8988T (cell line): ENCODE data around the gene LMOD1.
"Not testable (repeated sequence)": the region's sequence is repeated elsewhere in the genome, so short reads cannot be mapped to it uniquely, and the experiment has no call there.

Experiments
- DNase-seq: peaks from one replicate; pipeline ENCODE4 v3.0.0; 2011

The LMOD1 gene

DNA sequence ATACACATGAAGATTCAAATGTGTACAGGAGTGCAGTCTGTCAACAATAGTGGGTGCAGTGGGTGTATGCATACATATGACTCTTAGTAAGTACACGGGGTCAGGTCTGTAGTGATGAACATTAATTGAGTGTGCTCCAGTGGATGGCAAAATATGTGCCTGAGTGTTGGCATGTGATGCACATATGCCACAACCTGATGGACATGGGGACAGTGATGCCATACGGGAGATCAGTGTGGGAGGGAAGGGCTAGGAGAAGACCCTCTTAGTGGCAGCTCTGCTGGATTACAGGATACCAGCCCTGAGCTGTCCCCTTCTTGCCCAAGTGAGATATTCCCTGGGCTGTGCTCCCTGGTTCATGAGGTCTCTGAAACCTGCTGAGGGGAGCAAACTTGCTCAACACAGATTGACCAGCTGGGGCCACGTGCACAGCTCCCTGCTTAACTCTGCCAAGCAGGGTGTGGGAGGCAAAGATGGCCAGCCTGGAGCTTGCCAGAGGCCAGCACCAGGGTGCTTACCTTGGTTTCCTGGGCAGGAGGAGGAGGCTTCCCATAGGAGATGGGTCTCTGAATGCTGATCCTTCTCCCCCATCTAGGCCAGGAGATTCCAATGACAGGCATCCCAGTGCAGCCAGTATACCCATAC is 55.4 kb downstream of the LMOD1 start:
- DNase-seq: no peak

DNA sequence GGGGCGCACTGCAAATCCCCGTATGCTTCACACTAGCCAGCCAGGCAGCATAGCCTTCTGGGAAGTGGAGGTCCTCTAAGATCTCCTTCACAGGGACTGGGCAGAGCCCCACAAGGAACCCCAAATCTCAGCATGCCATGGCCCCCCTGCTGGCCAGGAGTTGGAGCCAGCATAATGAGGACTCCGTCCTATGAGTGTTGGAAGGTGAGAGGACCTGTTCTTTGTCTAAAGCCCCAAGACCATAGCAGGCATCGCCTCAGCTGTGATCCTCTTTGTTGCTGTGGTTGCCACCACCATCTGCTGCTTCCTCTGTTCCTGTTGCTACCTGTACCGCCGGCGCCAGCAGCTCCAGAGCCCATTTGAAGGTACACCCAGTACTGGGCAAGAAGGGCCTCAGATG is 56.1 kb downstream of the LMOD1 start:
- no peak for DNase-seq

DNA sequence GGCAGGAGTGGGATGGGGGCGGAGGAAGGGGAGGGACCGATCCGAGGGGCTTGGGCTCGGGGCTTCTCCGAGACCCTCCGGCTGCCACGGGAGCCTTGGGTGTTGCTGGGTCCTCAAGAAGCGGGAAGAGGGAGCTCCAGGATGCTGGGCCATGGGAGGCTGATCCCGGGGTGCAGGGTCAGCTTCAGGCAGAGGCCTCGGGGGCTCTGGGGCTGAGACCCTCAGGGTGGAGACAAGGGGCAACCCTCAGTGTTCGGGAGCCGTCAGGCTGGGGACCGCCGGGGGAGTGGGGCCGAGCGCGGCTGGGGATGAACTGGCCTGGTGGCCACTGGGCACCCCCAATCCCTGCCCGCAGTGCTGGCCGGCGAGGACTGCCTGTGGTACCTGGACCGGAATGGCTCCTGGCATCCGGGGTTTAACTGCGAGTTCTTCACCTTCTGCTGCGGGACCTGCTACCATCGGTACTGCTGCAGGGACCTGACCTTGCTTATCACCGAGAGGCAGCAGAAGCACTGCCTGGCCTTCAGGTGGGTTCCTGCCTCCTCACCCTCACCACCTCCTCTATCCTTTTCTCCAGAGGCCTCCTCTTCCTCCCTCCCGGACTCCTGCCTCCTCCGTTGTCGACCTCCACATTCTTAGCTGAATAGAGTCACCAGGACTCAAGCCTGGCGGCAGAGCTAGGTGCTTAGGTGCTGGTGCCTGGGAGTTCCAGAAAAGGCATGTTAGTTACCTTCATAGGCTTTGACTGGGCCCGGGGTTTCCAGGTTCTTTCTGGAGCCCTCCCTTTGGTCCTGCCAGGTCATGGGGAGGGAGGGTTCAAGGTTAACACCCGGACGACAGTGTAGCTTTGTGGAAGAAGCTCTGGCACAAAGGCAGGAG is 57.0 kb downstream of the LMOD1 start:
- DNase-seq: no peak

DNA sequence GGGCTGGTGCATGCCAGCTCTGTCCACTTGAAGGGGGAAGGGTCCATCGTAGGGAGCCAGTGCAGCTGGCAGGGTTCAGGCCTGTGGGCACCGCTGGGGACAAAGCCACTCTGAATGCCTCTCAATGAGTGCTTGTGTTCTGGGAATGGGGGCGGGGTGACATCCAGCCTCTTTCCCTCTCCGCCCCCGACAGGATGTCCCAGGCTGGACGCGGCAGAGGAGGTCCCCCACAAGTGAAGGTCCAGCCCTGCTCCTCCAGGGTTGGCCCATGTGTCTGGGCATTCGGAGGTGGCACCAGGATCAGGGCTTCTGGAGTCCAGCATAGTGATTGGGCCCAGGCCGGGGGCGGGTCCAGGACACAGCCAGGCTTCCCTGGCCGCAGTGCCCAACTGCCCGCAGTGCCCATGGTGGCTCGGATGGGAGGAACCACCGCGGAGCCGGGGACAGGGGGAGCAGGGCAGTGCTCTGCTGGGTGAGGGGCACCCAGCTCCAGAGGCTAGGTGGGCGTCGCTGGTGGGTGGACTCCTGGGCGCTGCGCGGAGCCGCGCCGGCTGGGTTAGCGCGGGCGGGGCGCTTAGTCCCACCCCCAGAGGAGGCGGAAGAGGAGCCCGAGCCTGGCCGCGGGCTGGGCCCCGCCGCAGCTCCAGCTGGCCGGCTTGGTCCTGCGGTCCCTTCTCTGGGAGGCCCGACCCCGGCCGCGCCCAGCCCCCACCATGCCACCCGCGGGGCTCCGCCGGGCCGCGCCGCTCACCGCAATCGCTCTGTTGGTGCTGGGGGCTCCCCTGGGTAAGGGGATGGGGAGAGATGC is 57.9 kb downstream of the LMOD1 start, which contains the start of gene SHISA4:
SHISA4 (plus strand) TSS at position 617 of the 808 bp plus-strand sequence; CDS start at position 714, 97 bp downstream.
- peak; percentile 93 for DNase-seq

DNA sequence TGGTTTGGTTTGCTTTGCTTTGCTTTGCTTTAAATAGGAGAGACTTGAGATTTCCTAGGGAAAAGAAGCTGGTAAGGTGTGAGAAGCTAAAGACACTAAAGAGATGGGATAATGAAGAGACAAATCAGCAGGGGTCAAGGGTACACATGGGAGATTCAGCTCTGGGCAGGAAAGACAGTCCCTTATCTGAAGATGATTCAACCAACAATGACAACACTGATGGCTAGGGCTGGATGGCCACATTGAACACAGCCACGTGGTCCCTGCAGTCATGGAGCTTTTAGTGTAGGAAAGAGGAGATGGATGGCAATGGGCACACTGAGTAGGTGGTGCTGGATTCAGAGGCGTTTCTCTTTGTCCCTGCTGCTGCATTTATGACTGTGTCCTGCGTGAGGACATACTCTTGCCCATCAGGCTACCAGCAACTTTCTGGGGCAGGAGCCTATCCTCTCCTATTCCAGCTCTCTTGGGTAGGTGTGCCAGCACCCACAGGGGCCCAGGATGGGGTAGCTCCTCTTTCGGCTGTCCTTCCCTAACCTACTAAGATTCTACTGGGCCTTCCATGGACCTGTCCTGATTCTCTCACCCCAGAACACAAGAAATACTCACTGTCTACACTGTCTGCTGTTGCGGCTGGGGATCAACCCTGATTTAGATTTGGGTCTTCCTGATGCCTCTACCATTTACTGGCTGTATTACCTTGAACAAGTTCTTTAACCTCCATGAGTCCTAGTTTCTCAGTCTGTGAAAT is 59.1 kb downstream of the LMOD1 start:
- DNase-seq: no peak

DNA sequence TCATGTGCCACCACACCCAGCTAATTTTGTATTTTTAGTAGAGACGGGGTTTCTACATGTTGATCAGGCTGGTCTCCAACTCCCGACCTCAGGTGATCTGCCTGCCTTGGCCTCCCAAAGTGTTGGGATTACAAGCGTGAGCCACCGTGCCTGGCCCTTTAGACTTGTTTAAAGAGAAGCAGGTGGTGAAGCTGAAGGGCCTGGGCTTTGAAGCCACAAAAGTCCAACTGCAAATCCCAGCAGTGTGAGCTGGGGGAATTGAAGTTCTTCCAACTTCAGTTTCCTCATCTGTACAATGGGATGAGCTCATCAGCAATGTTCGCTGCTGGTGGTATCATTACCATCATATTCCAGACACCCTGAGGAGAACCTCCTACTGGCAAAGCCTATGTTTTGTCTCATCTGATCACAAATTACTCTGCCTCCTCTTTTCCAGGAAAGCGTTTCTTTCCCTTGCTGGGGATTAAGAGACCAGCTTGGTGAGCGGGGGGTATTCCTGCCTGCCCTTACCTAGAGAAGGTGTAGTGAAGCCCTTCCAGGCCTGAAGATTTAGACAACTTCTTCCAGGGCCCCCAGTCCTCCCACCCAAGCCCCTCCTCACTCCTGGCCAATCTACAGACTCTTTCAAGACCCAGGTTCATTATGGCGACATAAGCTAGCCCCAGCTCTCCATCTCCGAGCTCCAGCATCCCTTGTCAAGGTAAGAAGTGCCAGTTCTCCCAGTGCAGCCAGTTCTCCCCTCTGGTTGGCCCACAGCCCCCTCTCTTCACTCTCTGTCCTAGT is 60.1 kb downstream of the LMOD1 start:
- no peak for DNase-seq

DNA sequence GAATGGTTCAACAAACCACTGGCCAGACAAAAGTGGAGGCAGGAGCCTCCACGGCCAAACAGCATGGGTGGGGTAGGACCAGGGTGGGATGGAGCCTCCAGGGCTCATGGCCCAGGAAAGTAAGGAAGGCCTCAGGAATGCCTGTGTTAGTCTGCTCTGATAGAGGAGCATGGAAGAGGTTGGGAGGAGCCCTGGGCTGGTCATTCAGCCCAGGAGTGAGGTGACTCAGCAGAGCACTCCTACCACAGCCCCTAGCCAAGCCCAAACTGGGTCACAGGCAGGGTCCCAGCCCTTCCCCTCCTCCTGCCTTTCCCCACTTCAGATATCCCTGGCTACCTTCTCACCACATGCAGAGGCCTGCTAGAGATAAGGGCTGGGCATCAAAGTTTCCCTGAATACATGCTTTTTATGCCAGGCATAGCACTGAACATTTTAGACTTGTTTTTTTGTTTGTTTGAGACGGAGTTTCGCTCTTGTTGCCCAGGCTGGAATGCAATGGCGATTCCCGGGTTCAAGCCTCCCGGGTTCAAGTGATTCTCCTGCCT is 60.7 kb downstream of the LMOD1 start:
- no peak for DNase-seq

DNA sequence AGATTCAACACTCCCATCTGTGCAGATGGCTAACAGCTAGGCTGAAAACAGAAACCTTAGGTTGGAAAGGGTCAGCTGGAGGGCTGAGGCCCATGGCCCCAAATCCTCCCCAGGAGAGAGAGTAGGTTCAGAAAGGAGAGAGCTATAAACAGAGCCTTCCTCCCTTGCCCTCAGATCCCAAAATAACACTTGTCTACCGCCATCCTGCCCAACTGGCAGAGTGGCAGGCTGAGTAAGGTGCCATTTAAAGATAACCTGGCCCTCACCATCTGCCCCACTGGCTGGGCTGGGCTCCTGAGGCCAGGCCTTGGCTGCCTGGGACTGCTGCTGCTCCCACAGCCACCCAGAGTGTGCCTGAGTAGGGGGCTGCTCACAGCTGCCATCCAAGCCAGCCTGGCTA is 61.9 kb downstream of the LMOD1 start:
- no peak for DNase-seq

DNA sequence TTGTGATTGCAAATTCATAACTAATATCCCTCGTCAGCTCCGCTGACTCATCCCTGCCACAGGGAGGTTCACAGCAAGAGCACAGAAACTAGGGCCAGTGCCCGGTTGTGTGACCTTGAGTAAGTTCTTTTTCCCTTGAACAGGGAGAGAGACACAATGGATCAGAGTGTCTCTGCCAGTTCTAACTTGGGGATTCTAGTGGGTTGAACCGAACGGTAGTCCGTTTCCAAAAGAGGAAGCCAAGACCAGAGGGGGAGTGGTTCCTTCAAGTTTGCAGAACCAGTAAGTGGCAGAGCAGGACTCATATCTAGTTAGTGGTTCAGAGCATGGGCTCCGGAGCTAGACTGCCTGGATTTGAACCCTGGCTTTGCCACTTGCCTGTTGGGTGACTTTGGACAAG is 62.6 kb downstream of the LMOD1 start:
- DNase-seq: no peak

DNA sequence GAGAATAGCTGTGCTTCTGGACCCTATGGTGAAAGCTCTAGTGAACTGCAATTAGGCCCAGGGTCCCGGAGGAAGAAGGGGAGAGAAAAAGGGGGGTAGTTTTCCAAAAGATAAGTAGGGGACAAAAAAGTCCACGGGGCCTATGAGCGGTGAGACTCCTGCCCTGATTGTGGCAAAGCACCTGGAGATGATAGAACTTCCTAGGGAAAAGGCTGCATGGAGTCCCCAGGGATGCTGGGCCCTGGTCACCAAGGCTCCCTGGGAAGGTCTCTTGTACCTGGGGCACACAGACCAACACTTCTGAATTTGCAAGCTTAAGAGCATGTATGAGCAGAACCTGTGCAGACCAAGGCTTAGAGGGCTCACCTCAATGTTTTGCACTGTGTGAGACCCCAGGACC is 63.1 kb downstream of the LMOD1 start:
- DNase-seq: no peak

DNA sequence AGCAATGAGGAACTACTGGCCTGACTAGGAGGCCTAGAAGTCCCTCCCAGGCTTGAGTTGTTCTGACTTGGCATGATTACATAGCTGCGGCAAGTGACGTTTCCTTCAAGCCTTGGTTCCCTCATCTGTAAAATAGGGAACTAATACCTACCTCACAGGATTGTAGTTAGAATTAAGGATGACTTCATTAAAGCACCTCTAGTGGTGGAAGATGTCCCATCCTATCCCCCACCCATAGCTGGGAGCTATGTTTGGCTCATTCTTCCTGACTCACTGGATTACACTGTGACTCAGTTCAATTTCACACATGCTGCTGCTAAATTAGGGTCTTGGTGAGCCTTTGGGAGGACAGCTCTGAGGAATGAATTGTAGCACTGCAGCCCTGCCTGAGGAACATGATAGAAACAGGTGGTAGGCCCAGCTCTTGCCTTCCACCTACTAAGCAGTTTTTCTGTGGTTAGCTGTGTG is 63.6 kb downstream of the LMOD1 start:
- no peak for DNase-seq

DNA sequence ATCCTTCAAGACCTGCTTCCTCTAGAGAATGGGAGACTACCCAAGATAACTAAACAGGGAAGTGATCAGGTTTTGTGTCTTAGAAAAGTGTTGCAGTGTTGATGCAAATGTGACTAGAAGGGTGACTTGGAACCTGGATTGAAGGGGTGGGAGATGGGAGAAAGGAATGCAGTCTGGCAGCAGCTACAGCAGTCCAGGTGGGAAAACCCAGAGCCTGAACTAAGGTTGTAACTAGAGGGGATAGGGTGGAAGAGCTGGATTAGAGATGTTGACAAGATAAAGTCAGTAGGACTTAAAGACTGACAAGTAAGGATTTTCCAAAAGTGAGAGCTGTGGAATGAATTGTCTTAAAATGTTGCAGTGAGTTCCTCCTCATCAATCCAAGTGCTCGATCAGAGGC is 64.7 kb downstream of the LMOD1 start:
- no peak for DNase-seq

DNA sequence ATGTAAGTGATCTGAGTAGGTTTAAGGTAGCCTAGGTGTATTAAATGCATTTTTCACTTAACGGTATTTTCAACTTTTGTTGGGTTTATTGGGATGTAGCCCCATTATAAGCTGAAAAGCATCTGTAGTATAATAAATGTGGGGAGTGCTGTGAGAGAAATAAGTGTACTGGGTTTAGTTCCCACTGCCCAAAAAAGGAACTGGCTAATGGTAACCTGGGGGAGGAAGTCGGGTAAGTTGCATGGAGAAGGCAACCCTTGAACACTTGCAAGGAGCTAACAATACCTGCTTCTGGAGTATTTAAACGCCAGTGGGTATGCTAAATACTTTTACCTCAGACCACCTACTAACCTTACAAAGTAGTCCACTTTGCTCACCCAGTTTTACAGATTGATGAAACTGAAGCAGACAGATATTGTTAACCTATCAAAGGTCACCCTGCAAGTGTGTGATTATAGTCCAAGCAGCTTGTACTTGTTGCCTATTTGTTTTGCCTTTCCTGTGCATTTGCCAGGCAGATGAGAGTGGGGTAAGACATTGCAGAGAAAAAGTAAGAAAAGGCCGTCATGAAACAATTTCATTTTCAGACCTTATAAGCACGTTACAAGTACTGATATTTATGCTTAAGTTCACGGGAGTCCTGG is 65.3 kb downstream of the LMOD1 start:
- no peak for DNase-seq

DNA sequence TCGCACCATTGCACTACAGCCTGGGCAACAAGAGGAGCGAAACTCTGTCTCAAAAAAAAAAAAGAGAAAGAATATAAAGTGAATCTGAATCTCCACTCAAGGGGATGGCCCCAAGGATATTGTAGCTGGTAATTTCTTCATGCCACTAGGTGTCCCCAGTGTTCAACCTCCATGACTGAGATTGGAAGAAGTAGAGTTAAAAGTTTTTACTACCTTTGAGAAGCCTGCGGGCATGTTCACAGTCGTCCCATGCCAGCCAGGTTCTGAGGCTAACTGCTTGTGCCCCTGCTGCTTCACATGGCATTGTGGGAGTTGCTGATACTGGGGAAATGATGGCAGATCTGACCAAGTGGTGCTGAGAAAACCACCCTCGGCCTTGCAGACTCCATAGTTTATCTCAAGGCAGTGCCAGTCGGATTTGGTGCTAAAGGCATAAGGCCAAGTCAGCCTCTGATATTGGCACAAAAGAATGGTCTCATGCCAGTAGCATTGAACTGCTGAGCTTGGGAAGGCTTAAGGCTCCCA is 68.4 kb downstream of the LMOD1 start:
- no peak for DNase-seq

DNA sequence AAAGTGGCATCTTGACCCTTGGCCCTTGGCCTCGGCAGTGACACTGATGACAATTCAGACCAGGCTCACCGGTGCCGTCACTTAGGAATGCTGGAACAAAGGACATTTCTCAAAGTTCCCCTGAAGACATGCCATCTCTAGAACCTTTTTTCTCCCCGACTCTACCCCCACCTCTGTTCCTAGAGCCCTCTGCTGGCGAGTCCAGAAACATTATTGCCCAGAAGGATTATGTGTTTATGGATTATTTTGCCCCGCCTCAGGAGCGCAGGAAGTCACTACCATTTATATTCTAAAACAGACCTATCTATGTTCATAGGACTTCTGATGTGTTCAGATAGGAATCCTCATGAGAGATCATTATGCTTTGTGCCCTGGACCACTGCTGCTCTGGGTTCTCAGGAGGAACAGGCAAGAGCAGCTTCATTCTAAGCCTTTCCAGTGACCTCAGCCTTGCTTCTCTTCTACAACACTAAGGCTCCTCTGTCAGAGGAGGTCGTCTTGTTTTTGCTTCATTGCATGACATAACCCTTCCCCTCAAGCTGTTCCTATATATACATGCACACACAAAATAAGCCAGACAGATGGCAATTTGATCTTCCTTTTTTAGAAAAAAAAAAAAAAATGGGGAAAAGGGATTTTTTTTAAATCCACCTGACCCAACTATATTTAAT is 70.1 kb downstream of the LMOD1 start:
- DNase-seq: no peak

DNA sequence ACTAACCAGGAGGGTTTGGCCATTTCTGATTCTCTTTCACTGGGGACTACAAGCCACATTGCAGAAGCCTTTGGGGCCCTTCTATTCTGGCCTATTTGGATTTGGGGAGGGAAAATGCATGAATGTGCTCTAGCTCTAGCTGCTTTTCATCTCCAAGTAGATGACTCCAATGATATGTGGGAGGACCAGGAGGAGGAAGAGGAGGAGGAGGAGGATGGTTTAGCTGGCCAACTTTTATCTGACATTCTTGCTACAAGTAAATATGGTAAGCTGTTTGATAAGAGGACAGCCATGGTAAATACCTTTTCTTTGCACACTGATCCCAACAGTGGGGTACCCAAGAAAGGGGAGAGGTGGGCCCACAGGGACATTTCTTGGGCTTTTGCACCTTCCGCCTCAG is 71.7 kb downstream of the LMOD1 start:
- no peak for DNase-seq

DNA sequence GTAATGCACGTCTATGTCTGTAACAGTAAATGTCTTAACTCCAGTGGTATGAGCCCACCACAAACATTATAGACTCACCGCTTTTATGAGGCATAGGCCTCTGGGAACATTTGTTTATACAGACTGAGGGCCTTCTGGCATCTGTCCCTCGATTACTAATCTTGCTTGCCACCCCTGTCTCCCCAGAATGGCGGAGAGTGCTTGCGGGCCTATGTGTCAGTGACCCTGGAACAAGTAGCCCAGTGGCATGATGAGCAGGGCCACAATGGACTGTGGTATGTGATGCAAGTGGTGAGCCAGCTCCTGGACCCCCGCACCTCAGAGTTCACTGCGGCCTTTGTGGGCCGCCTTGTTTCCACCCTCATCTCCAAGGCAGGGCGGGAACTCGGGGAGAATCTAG is 76.0 kb downstream of the LMOD1 start:
- no peak for DNase-seq

DNA sequence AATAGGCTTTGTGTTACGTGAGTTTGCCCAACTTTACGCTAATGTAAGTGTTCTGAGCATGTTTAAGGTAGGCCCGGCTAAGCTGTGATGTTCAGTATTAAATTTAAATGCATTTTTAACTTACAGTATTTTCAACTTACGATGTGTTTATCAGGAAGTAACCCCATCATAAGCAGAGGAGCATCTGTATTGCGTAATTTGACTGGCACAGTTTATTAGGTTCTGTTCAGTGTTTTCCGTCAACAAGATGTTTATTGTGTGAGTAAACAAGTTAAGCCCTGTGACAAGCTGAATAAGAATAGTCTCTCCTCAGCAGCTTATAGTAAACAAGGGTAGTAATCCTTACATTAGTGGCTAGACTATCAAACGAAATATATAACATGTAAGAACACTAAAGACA is 84.9 kb downstream of the LMOD1 start:
- no peak for DNase-seq

DNA sequence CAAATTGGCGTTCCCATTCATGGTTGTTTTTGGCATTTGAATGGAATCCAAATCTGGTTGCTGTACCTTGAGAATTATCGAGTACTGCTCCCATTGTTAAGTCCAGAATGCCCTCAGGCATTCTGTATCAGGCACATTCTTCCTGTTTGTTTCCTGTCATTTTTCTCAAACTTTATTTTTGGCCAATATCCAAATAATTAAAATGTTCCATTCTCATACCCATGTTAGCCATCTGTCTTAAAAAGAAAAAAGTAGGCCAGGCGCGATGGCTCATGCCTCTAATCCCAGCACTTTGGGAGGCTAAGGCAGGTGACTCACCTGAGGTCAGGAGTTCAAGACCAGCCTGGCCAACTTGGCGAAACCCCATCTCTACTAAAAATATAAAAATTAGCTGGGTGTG is 86.9 kb downstream of the LMOD1 start:
- DNase-seq: no peak

DNA sequence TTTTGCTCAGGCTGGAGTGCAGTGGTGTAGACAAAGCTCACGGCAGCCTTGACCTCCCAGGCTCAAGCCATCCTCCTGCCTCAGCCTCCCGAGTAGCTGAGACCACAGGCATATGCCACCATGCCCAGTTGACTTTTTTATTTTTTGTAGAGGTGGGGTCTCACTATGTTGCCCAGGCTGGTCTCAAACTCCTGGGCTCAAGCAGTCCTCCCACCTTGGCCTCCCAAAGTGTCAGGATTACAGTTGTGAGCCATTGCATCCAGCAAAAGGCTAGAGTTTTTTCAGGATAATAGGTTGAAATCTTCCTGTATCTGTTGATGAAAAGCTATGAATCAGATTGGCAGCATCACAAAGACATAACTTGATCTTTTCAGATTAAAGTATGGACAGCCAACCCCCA is 89.6 kb downstream of the LMOD1 start:
- not testable (repeated sequence) for DNase-seq
